ENCODE measurements around the gene KIF1C. TPM values are rescaled to one million over a fixed set of nuclear protein-coding genes. Genes with fewer than 3 reads are reported as not detected.
A peak's percentile ranks its signal among the peaks of the same experiment; 100 is the strongest.

The KIF1C gene
- total RNA-seq, 1 experiment from 2014 or later, result 85.6 TPM

- H3K27me3 Mint-ChIP-seq (ENCODE audit: low read depth), result peaks cover 5% of the 10 kb centered on the region
- no peak overlapping the region for H2AK5ac ChIP-seq (ENCODE audit: insufficient read length, low read length)
- no peak overlapping the region for H3K4ac ChIP-seq (ENCODE audit: low read depth, low read length)
- H3K79me2 ChIP-seq (ENCODE audit: insufficient read depth, low read length), result no peaks in the 10 kb centered on the region
- no peak overlapping the region for H3K4me3 Mint-ChIP-seq
- no peaks in the 10 kb centered on the region; a peak in 1 of 7 replicates for H3K36me3 Mint-ChIP-seq (ENCODE audit: insufficient read depth in 1 of 3, low read depth in 3 of 3)
- H3K4me2 ChIP-seq (ENCODE audit: insufficient read depth, insufficient read length, low read length), result no peak overlapping the region
- peak overlapping the region; percentile 44 to 64 (median 46); a peak in 4 of 7 replicates for H3K27ac Mint-ChIP-seq
- no peaks in the 10 kb centered on the region for H4K20me1 ChIP-seq (ENCODE audit: control insufficient read depth, insufficient read depth, insufficient read length)
- no peak overlapping the region for H3K18ac ChIP-seq (ENCODE audit: insufficient read length, low read depth, low read length)
- TF ChIP-seq CTCF (conservative IDR thresholded peaks at IDR 0.05), result no peak
- no peak overlapping the region for H3K27ac ChIP-seq (ENCODE audit: insufficient read length, low read depth, low read length)
- no peak overlapping the region for H4K5ac ChIP-seq (ENCODE audit: insufficient read length, low read depth, low read length)
- H3K79me1 ChIP-seq (ENCODE audit: insufficient read depth, low read depth, low read length, poor library complexity, severe bottlenecking), result no peaks in the 10 kb centered on the region
- H3T11ph ChIP-seq (ENCODE audit: low read length), result no peak overlapping the region
- no peak overlapping the region for H4K91ac ChIP-seq (ENCODE audit: insufficient read length, low read depth, low read length)
- H3K14ac ChIP-seq (ENCODE audit: insufficient read depth, low read length), result no peak overlapping the region
- no peak overlapping the region for H2BK20ac ChIP-seq (ENCODE audit: low read depth, low read length, poor library complexity, severe bottlenecking)
- H2BK12ac ChIP-seq (ENCODE audit: insufficient read length, low read depth, low read length), result no peak overlapping the region
- H3K9ac ChIP-seq (ENCODE audit: extremely low read depth, insufficient read length, low read length), result no peak overlapping the region
- DNase-seq, result no peak
- H3K56ac ChIP-seq (ENCODE audit: insufficient read length, low read depth, low read length), result no peak overlapping the region
- H3K23ac ChIP-seq (ENCODE audit: insufficient read length, low read depth, low read length), result no peak overlapping the region
- H3K23me2 ChIP-seq (ENCODE audit: insufficient read length, low read depth, low read length, poor library complexity, severe bottlenecking), result no peaks in the 10 kb centered on the region
- WGBS (ENCODE audit: extremely low coverage, insufficient read length, low lambda C conversion rate), result no CpG with 5 or more reads among the region's 5 CpGs
- no peaks in the 10 kb centered on the region for H3K27me3 ChIP-seq (ENCODE audit: insufficient read depth, low read length)
- H3K9me3 Mint-ChIP-seq, result no peaks in the 10 kb centered on the region; a peak in 1 of 5 replicates
- H2BK120ac ChIP-seq (ENCODE audit: low read depth, low read length, poor library complexity, severe bottlenecking), result no peak overlapping the region
- no peaks in the 10 kb centered on the region for H3K4me1 Mint-ChIP-seq
- no peaks in the 10 kb centered on the region for H3K4me1 ChIP-seq (ENCODE audit: insufficient read depth, low read length)
- no peak overlapping the region for H2BK15ac ChIP-seq (ENCODE audit: low read depth, low read length)
- H3K9me3 ChIP-seq (ENCODE audit: control insufficient read depth, low read depth, low read length), result no peaks in the 10 kb centered on the region
- H2AFZ ChIP-seq (ENCODE audit: low read length), result no peak overlapping the region
- no peak overlapping the region for H4K8ac ChIP-seq (replicated peaks; ENCODE audit: insufficient read length, low read depth, low read length)
- no peak overlapping the region for H2BK5ac ChIP-seq (ENCODE audit: insufficient read length, low read length)
Measured at GRCh38 chr17:5049314-5049841, 51.6 kb downstream of the KIF1C start.

Measured in H9 (cell line).